ENCODE results near the gene PLCB4. TPM values are rescaled to one million over a fixed set of nuclear protein-coding genes. Genes with fewer than 3 reads are reported as not detected.

Gene PLCB4
- polyA plus RNA-seq, 3 donors: not detected

DNA sequence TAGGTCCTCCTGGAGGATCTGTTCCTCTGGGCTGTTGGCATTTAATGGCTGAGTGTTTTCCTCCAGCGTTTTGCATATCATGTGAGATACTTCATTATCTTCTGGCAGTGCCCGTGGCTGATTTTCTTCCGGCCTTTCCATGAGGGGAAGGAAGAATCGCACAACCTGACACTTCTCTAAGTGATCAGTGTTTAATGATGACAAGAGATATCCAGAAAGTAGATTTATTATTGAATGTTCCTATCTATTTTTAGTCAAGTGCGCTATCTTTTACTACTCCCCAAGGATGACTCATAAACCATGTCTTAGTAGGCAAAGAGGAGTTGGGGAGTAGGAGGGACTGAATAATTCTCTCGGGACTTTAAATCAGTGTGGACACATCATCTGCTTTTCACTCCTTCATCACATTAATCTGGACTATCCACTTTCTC lies 149.7 kb downstream of the PLCB4 start:
- no peaks in the 10 kb centered on the region for H3K36me3 ChIP-seq (replicated peaks in 1 of 2; ENCODE audit: control insufficient read depth in 1 of 2, insufficient read depth in 2 of 2, low read length in 2 of 2)
- no peaks in the 10 kb centered on the region for H3K9me3 ChIP-seq (replicated peaks in 1 of 2; ENCODE audit: control insufficient read depth in 1 of 2, insufficient read depth in 1 of 2, low read length in 2 of 2)
- Mint-ChIP-seq H3K36me3 (no peaks in the 10 kb centered on the region), H3K27me3 (ENCODE audit: low read depth in 3 of 3) (peaks cover 0 to 2% (median 0%) of the 10 kb centered on the region in 3 donors), H3K27ac (no peak overlapping the region), H3K4me1 (peaks cover 11% of the 10 kb centered on the region), H3K4me3 (no peak overlapping the region), H3K9me3 (no peaks in the 10 kb centered on the region)
- intact Hi-C loops (cut with micrococcal nuclease): no loop called here
- no CpG with 5 or more reads among the region's 6 CpGs for WGBS (ENCODE audit: insufficient coverage)
- H2AFZ ChIP-seq (ENCODE audit: insufficient read depth, low read depth, low read length, poor library complexity, severe bottlenecking): no peak overlapping the region
- no peaks in the 10 kb centered on the region for H3K79me2 ChIP-seq (ENCODE audit: insufficient read depth, low read length)
- TF ChIP-seq, protein P1, sequence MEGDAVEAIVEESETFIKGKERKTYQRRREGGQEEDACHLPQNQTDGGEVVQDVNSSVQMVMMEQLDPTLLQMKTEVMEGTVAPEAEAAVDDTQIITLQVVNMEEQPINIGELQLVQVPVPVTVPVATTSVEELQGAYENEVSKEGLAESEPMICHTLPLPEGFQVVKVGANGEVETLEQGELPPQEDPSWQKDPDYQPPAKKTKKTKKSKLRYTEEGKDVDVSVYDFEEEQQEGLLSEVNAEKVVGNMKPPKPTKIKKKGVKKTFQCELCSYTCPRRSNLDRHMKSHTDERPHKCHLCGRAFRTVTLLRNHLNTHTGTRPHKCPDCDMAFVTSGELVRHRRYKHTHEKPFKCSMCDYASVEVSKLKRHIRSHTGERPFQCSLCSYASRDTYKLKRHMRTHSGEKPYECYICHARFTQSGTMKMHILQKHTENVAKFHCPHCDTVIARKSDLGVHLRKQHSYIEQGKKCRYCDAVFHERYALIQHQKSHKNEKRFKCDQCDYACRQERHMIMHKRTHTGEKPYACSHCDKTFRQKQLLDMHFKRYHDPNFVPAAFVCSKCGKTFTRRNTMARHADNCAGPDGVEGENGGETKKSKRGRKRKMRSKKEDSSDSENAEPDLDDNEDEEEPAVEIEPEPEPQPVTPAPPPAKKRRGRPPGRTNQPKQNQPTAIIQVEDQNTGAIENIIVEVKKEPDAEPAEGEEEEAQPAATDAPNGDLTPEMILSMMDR (IDR thresholded peaks at IDR 0.05): no peak
- DNase-seq: no peak
- H3K4me3 ChIP-seq (replicated peaks in 1 of 3; ENCODE audit: low read depth in 2 of 3, low read length in 3 of 3): no peak overlapping the region
- H3K27me3 ChIP-seq (ENCODE audit: control insufficient read depth in 2 of 2, insufficient read depth in 2 of 2, low read length in 2 of 2): no peaks in the 10 kb centered on the region
- H3K4me1 ChIP-seq (ENCODE audit: control insufficient read depth in 1 of 2, insufficient read depth in 2 of 2, low read length in 2 of 2): no peaks in the 10 kb centered on the region
- no peak overlapping the region for H3K4me2 ChIP-seq (replicated peaks; ENCODE audit: extremely low read depth, low read length, poor library complexity, severe bottlenecking)
- no peaks in the 10 kb centered on the region for H4K20me1 ChIP-seq (ENCODE audit: insufficient read depth, low read length)
- no peak overlapping the region for H3K9ac ChIP-seq (ENCODE audit: insufficient read depth, low read length, poor library complexity, severe bottlenecking)
- no peak overlapping the region for H3K27ac ChIP-seq (ENCODE audit: low read depth in 1 of 2, low read length in 2 of 2)

DNA sequence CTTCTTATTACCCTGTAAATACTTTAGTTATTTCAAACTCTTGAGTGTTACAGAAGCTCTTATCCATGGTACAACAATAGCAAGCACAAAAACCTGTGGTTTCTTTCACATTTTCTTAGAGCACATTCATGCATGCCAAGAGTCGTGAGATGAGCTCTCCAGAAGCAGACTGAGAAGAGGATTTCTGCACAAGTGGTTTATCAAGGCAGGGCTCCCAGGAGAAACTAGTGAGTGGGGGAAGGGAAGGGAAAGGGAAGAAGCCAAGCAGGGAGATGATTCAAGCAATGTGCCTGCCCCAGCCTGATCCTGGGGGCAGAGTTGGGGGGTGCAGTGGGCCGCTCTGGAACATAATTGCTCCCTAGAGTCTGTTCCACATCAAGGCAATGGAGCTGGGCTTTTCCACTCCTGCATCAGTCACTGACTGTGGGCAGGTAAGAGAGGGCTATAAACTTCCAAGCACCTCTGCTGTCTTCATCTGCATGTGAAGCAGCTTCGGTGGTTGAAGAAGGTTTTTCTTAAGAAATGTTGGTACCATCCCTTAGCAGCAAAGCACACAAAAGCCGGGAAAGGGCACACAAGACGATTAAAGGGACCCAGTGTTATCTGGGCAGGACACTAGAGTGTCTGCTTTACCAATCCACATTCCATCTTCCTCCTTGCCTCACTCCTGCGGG lies 152.1 kb downstream of the PLCB4 start:
- no peak overlapping the region for H3K27ac ChIP-seq (ENCODE audit: low read depth in 1 of 2, low read length in 2 of 2)
- intact Hi-C loops (cut with micrococcal nuclease): no loop called here
- DNase-seq: no peak
- no peaks in the 10 kb centered on the region for H3K79me2 ChIP-seq (ENCODE audit: insufficient read depth, low read length)
- H3K9me3 Mint-ChIP-seq: no peaks in the 10 kb centered on the region
- no peak overlapping the region for H3K4me3 ChIP-seq (replicated peaks in 1 of 3; ENCODE audit: low read depth in 2 of 3, low read length in 3 of 3)
- no peaks in the 10 kb centered on the region for H3K9me3 ChIP-seq (replicated peaks in 1 of 2; ENCODE audit: control insufficient read depth in 1 of 2, insufficient read depth in 1 of 2, low read length in 2 of 2)
- no peak overlapping the region for H3K4me3 Mint-ChIP-seq
- 100% methylated on average over 1 of the region's 6 CpGs for WGBS (ENCODE audit: insufficient coverage)
- no peak overlapping the region for H3K4me2 ChIP-seq (replicated peaks; ENCODE audit: extremely low read depth, low read length, poor library complexity, severe bottlenecking)
- H4K20me1 ChIP-seq (ENCODE audit: insufficient read depth, low read length): no peaks in the 10 kb centered on the region
- H3K36me3 Mint-ChIP-seq: no peaks in the 10 kb centered on the region
- no peaks in the 10 kb centered on the region for H3K36me3 ChIP-seq (replicated peaks in 1 of 2; ENCODE audit: control insufficient read depth in 1 of 2, insufficient read depth in 2 of 2, low read length in 2 of 2)
- H3K4me1 Mint-ChIP-seq: peaks cover 4% of the 10 kb centered on the region
- H3K9ac ChIP-seq (ENCODE audit: insufficient read depth, low read length, poor library complexity, severe bottlenecking): no peak overlapping the region
- H3K4me1 ChIP-seq (ENCODE audit: control insufficient read depth in 1 of 2, insufficient read depth in 2 of 2, low read length in 2 of 2): no peaks in the 10 kb centered on the region
- TF ChIP-seq, protein P1 (IDR thresholded peaks at IDR 0.05): no peak
- no peaks in the 10 kb centered on the region for H3K27me3 ChIP-seq (ENCODE audit: control insufficient read depth in 2 of 2, insufficient read depth in 2 of 2, low read length in 2 of 2)
- no peak overlapping the region for H3K27ac Mint-ChIP-seq
- peaks cover 0 to 2% (median 0%) of the 10 kb centered on the region in 3 donors for H3K27me3 Mint-ChIP-seq (ENCODE audit: low read depth in 3 of 3)
- H2AFZ ChIP-seq (ENCODE audit: insufficient read depth, low read depth, low read length, poor library complexity, severe bottlenecking): no peak overlapping the region

Measured in CD14-positive monocyte (primary cell).